Endodermal cell (in vitro differentiated cells): ENCODE measurements around the gene SELENOF. TPM values are rescaled to one million over a fixed set of nuclear protein-coding genes. Genes with fewer than 3 reads are reported as not detected.

Experiments used
- DNase-seq: peaks from one replicate; pipeline ENCODE4 v3.0.0-alpha.2; 2017
- H3K27ac ChIP-seq: 2 replicates; pipeline ENCODE4 v1.5.1; 2013; ENCODE audit warnings: mild to moderate bottlenecking, low read depth, low read length, moderate library complexity
- H3K27me3 ChIP-seq: 2 replicates; pipeline ENCODE4 v1.6.1; 2013; ENCODE audit warnings: mild to moderate bottlenecking, low read length, moderate library complexity; ENCODE audit not compliant: insufficient read depth, control insufficient read depth, poor library complexity, severe bottlenecking
- H3K36me3 ChIP-seq: 2 replicates; pipeline ENCODE4 v1.7.0; 2013; ENCODE audit warnings: mild to moderate bottlenecking, low read length, moderate library complexity; ENCODE audit not compliant: control insufficient read depth, insufficient read depth
- H3K4me1 ChIP-seq: one replicate; pipeline ENCODE4 v1.7.0; 2013; ENCODE audit warnings: low read length; ENCODE audit not compliant: control insufficient read depth, insufficient read depth
- H3K4me3 ChIP-seq: 2 replicates; pipeline ENCODE4 v1.5.1; 2013; ENCODE audit warnings: mild to moderate bottlenecking, low read length, moderate library complexity
- H3K9ac ChIP-seq: 2 replicates; pipeline ENCODE4 v1.6.1; 2013; ENCODE audit warnings: mild to moderate bottlenecking, low read length, moderate library complexity; ENCODE audit not compliant: poor library complexity, severe bottlenecking; ENCODE audit errors: extremely low read depth
- H3K9me3 ChIP-seq: 2 replicates; pipeline ENCODE4 v1.6.1; 2013; ENCODE audit warnings: mild to moderate bottlenecking, low read length, moderate library complexity; ENCODE audit not compliant: control insufficient read depth
- H3K27ac Mint-ChIP-seq: 2 replicates; pipeline ENCODE4 v1.8.0; 2020; ENCODE audit warnings: mixed read lengths
- H3K27me3 Mint-ChIP-seq: 2 replicates; pipeline ENCODE4 v1.8.0; 2021; ENCODE audit warnings: mild to moderate bottlenecking, mixed read lengths; ENCODE audit not compliant: insufficient read depth
- H3K36me3 Mint-ChIP-seq: 2 replicates; pipeline ENCODE4 v1.8.0; 2020; ENCODE audit warnings: low read depth, mixed read lengths
- H3K4me1 Mint-ChIP-seq: 2 replicates; pipeline ENCODE4 v1.8.0; 2020; ENCODE audit warnings: mixed read lengths
- H3K4me3 Mint-ChIP-seq: 2 replicates; pipeline ENCODE4 v1.8.0; 2020; ENCODE audit warnings: mild to moderate bottlenecking, moderate library complexity, mixed read lengths
- H3K9me3 Mint-ChIP-seq: 2 replicates; pipeline ENCODE4 v1.8.0; 2020; ENCODE audit warnings: mild to moderate bottlenecking, mixed read lengths
- CTCF ChIP-seq: fragments of 200-600 bp; sonication (generic); conservative IDR thresholded peaks from 2 replicates; pipeline ENCODE4 v1.5.0; 2021; ENCODE audit warnings: antibody characterized with exemption, mild to moderate bottlenecking
- WGBS, 2 experiments: methylation state at CpG; one replicate each; pipeline versions ENCODE4 v1.1.5 to v1.1.7; 2013; ENCODE audit warnings: missing lambda C conversion rate in 2 of 2, mixed read lengths in 1 of 2; ENCODE audit not compliant: insufficient coverage in 1 of 2, insufficient read length in 1 of 2; 5-methylcytosine and 5-hydroxymethylcytosine counted together
- total RNA-seq, 2 donors: library from RNA; stranded (reverse); fragmentation: NEBNext Ultra II Directional in 1 of 2; extraction: Animal tissue kit (Norgen Biotek cat#: 25700) in 1 of 2; gene quantifications; 2 replicates in 1 of 2; 3 replicates in 1 of 2; pipeline ENCODE4 v1.2.1, GENCODE V29; 2021

The SELENOF gene
- total RNA-seq, 2 donors from 2014 or later: 140 to 166 TPM

DNA sequence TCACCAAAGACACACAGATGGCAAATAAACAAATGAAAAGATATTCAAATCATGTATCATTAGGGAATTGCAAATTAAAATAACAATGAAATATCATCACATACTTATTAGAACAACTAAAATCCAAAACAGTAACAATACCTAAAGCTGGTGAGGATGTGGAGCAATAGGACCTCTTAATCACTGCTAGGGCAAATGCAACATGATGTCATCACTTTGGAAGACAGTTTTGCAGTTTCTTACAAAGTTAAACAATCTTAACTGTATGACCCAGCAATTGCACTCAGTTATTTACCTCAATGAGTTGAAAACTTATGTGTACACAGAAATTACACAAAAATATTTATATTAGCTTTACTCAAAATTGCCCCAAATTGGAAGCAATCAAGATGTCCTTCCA lies 47.3 kb downstream of the SELENOF start:
- TF ChIP-seq CTCF: no peak
- no peak overlapping the region for H3K4me3 Mint-ChIP-seq
- Histone ChIP-seq H3K27me3 (no peaks in the 10 kb centered on the region), H3K36me3 (peaks cover 5% of the 10 kb centered on the region), H3K4me1 (no peaks in the 10 kb centered on the region), H3K4me3 (no peak overlapping the region), H3K9ac (no peak overlapping the region), H3K9me3 (no peaks in the 10 kb centered on the region), H3K27ac (no peak overlapping the region)
- DNase-seq: no peak
- H3K4me1 Mint-ChIP-seq: no peaks in the 10 kb centered on the region
- no peaks in the 10 kb centered on the region for H3K27me3 Mint-ChIP-seq
- H3K9me3 Mint-ChIP-seq: no peaks in the 10 kb centered on the region
- H3K36me3 Mint-ChIP-seq: peaks cover 34% of the 10 kb centered on the region
- H3K27ac Mint-ChIP-seq: no peak overlapping the region

DNA sequence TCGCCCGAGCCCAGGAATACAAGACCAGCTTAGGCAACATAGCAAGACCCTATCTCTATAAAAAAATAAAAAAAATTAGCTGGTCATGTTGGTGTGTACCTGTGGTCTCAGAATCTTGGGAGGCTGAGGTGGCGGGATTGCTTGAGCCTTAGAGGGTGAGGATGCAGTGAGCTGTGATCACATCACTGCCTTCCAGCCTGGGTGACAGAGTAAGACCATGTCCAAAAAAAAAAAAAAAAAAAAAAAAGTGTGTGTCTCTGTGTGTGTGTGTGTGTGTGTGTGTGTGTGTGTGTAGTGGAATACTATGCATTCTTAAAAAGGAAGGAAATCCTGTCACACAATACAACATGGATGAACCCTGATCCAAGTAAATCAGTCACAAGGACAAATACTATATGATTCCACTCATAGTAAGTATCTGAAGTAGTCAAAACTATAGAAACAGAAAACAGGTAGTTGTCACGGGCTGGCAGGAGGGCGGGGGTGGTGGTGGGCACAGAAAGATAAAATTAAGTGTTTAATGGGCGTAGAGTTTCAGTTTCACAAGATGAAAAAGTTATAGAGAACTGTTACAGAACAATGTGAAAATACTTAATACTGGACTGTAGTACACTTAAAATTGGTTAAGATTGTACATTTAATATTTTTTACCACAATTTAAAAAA lies 47.8 kb downstream of the SELENOF start:
- WGBS, 2 experiments: 85% methylated on average over 6 of the region's 6 CpGs; no CpG with 5 or more reads in 1 of the 2 experiments
- no peaks in the 10 kb centered on the region for H3K27me3 Mint-ChIP-seq
- H3K36me3 Mint-ChIP-seq: peaks cover 38% of the 10 kb centered on the region

GRCh38 chr1:86862920-86863319 lies 51.0 kb downstream of the SELENOF start:
- H3K4me3 ChIP-seq: no peak overlapping the region
- Mint-ChIP-seq H3K36me3 (peaks cover 36% of the 10 kb centered on the region), H3K4me1 (peaks cover 2% of the 10 kb centered on the region), H3K27me3 (no peaks in the 10 kb centered on the region), H3K9me3 (no peaks in the 10 kb centered on the region), H3K4me3 (no peak overlapping the region), H3K27ac (no peak overlapping the region)
- H3K9me3 ChIP-seq: no peaks in the 10 kb centered on the region
- no peak for TF ChIP-seq CTCF
- DNase-seq: no peak
- H3K9ac ChIP-seq: no peak overlapping the region
- peaks cover 5% of the 10 kb centered on the region for H3K36me3 ChIP-seq
- 73 to 98% methylated on average over 2 of the region's 2 CpGs for WGBS, 2 experiments
- H3K4me1 ChIP-seq: no peaks in the 10 kb centered on the region
- no peak overlapping the region for H3K27ac ChIP-seq
- H3K27me3 ChIP-seq: no peaks in the 10 kb centered on the region

More for the DNA sequence above, 47.8 kb downstream of the SELENOF start:
- H3K27me3 ChIP-seq: no peaks in the 10 kb centered on the region
- H3K27ac ChIP-seq: no peak overlapping the region
- TF ChIP-seq CTCF: no peak
- peaks cover 5% of the 10 kb centered on the region for H3K36me3 ChIP-seq
- no peak overlapping the region for H3K9ac ChIP-seq
- no peak overlapping the region for H3K27ac Mint-ChIP-seq
- no peak overlapping the region for H3K4me3 Mint-ChIP-seq
- H3K4me1 Mint-ChIP-seq: no peaks in the 10 kb centered on the region
- no peaks in the 10 kb centered on the region for H3K4me1 ChIP-seq
- no peaks in the 10 kb centered on the region for H3K9me3 Mint-ChIP-seq
- no peaks in the 10 kb centered on the region for H3K9me3 ChIP-seq
- H3K4me3 ChIP-seq: no peak overlapping the region
- no peak for DNase-seq
